Measurements from ENCODE around the gene UNC13A.

GRCh38 chr19:17576758-17577456 is 111.2 kb downstream of the UNC13A start:
- no peak for TF ChIP-seq CTCF (IDR thresholded peaks at IDR 0.05)
- no peak for TF ChIP-seq POLR2A (IDR thresholded peaks at IDR 0.05)
- TF ChIP-seq POLR2AphosphoS5 (IDR thresholded peaks at IDR 0.05): no peak

All from prostate gland (tissue), 2 donors.